HepG2 (cell line): ENCODE measurements around the gene GJD3. TPM values are rescaled to one million over a fixed set of nuclear protein-coding genes. Genes with fewer than 3 reads are reported as not detected.

Source experiments
- ATM ChIP-seq: fragments of 450-650 bp; IDR thresholded peaks from 2 replicates; pipeline ENCODE4 v1.7.1; 2017; ENCODE audit warnings: mild to moderate bottlenecking, borderline replicate concordance
- BRCA1 ChIP-seq: sonication (generic); formaldehyde crosslinking; IDR thresholded peaks from 2 replicates; pipeline ENCODE4 v1.4.0; 2020; ENCODE audit warnings: missing genetic modification reagents
- GABPA ChIP-seq, 2 experiments: IDR thresholded peaks; 2 replicates each; pipeline ENCODE4 v1.6.1; 2011 to 2016; ENCODE audit warnings: low read depth in 2 of 2, low read length in 1 of 2, missing biosample characterization in 1 of 2, missing genetic modification characterization in 1 of 2
- GATAD1 ChIP-seq: IDR thresholded peaks from 2 replicates; pipeline ENCODE4 v1.6.1; 2016; ENCODE audit warnings: missing genetic modification reagents, missing compliant biosample characterization
- HNF4A ChIP-seq: sonication (generic); formaldehyde crosslinking; IDR thresholded peaks from 2 replicates; pipeline ENCODE4 v1.4.0; 2020; ENCODE audit warnings: missing genetic modification reagents
- IRX3 ChIP-seq: sonication (generic); formaldehyde crosslinking; IDR thresholded peaks from 2 replicates; pipeline ENCODE4 v1.8.1; 2023; ENCODE audit warnings: mild to moderate bottlenecking, low read depth, missing genetic modification reagents, borderline replicate concordance
- MZF1 ChIP-seq: sonication (generic); formaldehyde crosslinking; IDR thresholded peaks from 2 replicates; pipeline ENCODE4 v1.8.1; 2023; ENCODE audit warnings: mild to moderate bottlenecking, missing genetic modification reagents, borderline replicate concordance
- NFE2L1 ChIP-seq: sonication (generic); formaldehyde crosslinking; IDR thresholded peaks from 2 replicates; pipeline ENCODE4 v1.4.0; 2020; ENCODE audit warnings: missing genetic modification reagents, mild to moderate bottlenecking, borderline replicate concordance
- NONO ChIP-seq, 2 experiments: fragments of 450-650 bp in 1 of 2; sonication (generic) in 1 of 2; formaldehyde crosslinking in 1 of 2; IDR thresholded peaks in 1 of 2; conservative IDR thresholded peaks in 1 of 2; 2 replicates each; pipeline versions ENCODE4 v1.6.1 to v1.8.0; 2017 to 2022; ENCODE audit warnings: mild to moderate bottlenecking in 1 of 2, missing genetic modification reagents in 1 of 2, moderate library complexity in 1 of 2
- NR2F2 ChIP-seq: IDR thresholded peaks from 2 replicates; pipeline ENCODE4 v1.6.1; 2012; ENCODE audit warnings: low read depth, inconsistent platforms, borderline replicate concordance
- PHF5A ChIP-seq: IDR thresholded peaks from one replicate; pipeline ENCODE4 v1.6.1; 2018; ENCODE audit warnings: low read depth, missing genetic modification reagents; ENCODE audit not compliant: unreplicated experiment
- PRDM4 ChIP-seq: sonication (generic); formaldehyde crosslinking; IDR thresholded peaks from 2 replicates; pipeline ENCODE4 v1.9.0; 2021; ENCODE audit warnings: missing genetic modification reagents, borderline replicate concordance
- RBM22 ChIP-seq: fragments of 200-400 bp; formaldehyde crosslinking; optimal IDR thresholded peaks from 2 replicates; pipeline ENCODE3; 2017; ENCODE audit warnings: mild to moderate bottlenecking, low read length, moderate library complexity
- SPEN ChIP-seq: sonication (generic); formaldehyde crosslinking; IDR thresholded peaks from 2 replicates; pipeline ENCODE4 v1.5.1; 2020; ENCODE audit warnings: low read depth, mild to moderate bottlenecking, missing genetic modification reagents
- SSRP1 ChIP-seq: IDR thresholded peaks from 2 replicates; pipeline ENCODE4 v1.6.1; 2016; ENCODE audit warnings: control low read depth
- TEF ChIP-seq: sonication (generic); formaldehyde crosslinking; IDR thresholded peaks from 2 replicates; pipeline ENCODE4 v1.5.0; 2020; ENCODE audit warnings: missing genetic modification reagents
- ZBTB8A ChIP-seq: sonication (generic); formaldehyde crosslinking; IDR thresholded peaks from 2 replicates; pipeline ENCODE4 v1.4.0; 2020; ENCODE audit warnings: mild to moderate bottlenecking, low read depth, missing genetic modification reagents, borderline replicate concordance
- ZFY ChIP-seq: sonication (generic); formaldehyde crosslinking; IDR thresholded peaks from 2 replicates; pipeline ENCODE4 v1.4.0; 2020; ENCODE audit warnings: missing genetic modification reagents
- ZNF263 ChIP-seq: sonication (generic); formaldehyde crosslinking; IDR thresholded peaks from 2 replicates; pipeline ENCODE4 v1.4.0; 2020; ENCODE audit warnings: missing genetic modification reagents
- ZNF292 ChIP-seq: sonication (generic); formaldehyde crosslinking; IDR thresholded peaks from 2 replicates; pipeline ENCODE4 v1.8.1; 2022; ENCODE audit warnings: mild to moderate bottlenecking, low read depth, missing genetic modification reagents, borderline replicate concordance
- ZNF3 ChIP-seq: IDR thresholded peaks from 2 replicates; pipeline ENCODE4 v1.7.0; 2017; ENCODE audit warnings: inconsistent platforms
- ZNF432 ChIP-seq: sonication (generic); formaldehyde crosslinking; IDR thresholded peaks from 2 replicates; pipeline ENCODE4 v1.5.0; 2020; ENCODE audit warnings: missing genetic modification reagents, mild to moderate bottlenecking, borderline replicate concordance
- ZNF546 ChIP-seq: sonication (generic); formaldehyde crosslinking; conservative IDR thresholded peaks from 2 replicates; pipeline ENCODE4 v1.8.1; 2023; ENCODE audit warnings: mild to moderate bottlenecking, missing genetic modification reagents
- ZNF687 ChIP-seq: sonication (generic); formaldehyde crosslinking; IDR thresholded peaks from 2 replicates; pipeline ENCODE4 v1.5.1; 2020; ENCODE audit warnings: mild to moderate bottlenecking, missing genetic modification reagents, moderate library complexity
- polyA plus RNA-seq, 8 experiments: library from polyadenylated mRNA; depleted of rRNA in 3 of 8; stranded (reverse) in 7 of 8; unstranded in 1 of 8; fragments of >200 nt; fragmentation: Illumina TruSeq in 4 of 8; extraction: Trizol in 4 of 8; gene quantifications; 2 replicates each; pipeline versions ENCODE4 v1.2.1 to v1.2.3, GENCODE V29; 2011 to 2016; ENCODE audit warnings: low read depth in 4 of 8, missing spikeins in 1 of 8, mixed read lengths in 1 of 8; ENCODE audit not compliant: insufficient read depth in 1 of 8
- total RNA-seq, 5 experiments: library from RNA; depleted of rRNA; stranded (reverse); fragments of >200 nt; fragmentation: Illumina TruSeq; extraction: Trizol; gene quantifications; 2 replicates each; pipeline ENCODE4 v1.2.3, GENCODE V29; 2016; ENCODE audit warnings: low read depth in 1 of 5

Gene GJD3
- total and polyA plus RNA-seq, 2 of the 13 experiments (the other 11 are each of a cell fraction or from before 2014, with no cell fraction given), result not detected

- TF ChIP-seq ZNF432 (no peak), NFE2L1 (CRISPR knock-in tag) (0 out of 2 replicates have a peak, but pooled peaks have one; percentile 16), SPEN (CRISPR knock-in tag) (no peak; the same call in 1 of the 2 replicates), RBM22 (no peak), PRDM4 (CRISPR knock-in tag) (no peak), NONO (IDR thresholded peaks at IDR 0.05) (no peak), NONO (CRISPR knock-in tag; conservative IDR thresholded peaks at IDR 0.05) (no peak), GATAD1 (no peak), ZNF3 (CRISPR knock-in tag) (no peak), ZNF292 (CRISPR knock-in tag) (no peak), ATM (no peak), ZFY (CRISPR knock-in tag) (no peak), PHF5A (peak; percentile 12), IRX3 (no peak), TEF (CRISPR knock-in tag) (no peak), ZNF687 (CRISPR knock-in tag) (peak; percentile 50; the same call in 1 of the 2 replicates), HNF4A (CRISPR knock-in tag) (peak; percentile 82), ZNF263 (CRISPR knock-in tag) (peak; percentile 95), NR2F2 (no peak), ZNF546 (CRISPR knock-in tag) (no peak), GABPA (IDR thresholded peaks at IDR 0.05; ENCODE audit: low read depth, low read length) (no peak), GABPA (CRISPR knock-in tag; IDR thresholded peaks at IDR 0.05; ENCODE audit: low read depth) (no peak), SSRP1 (CRISPR knock-in tag) (no peak), BRCA1 (CRISPR knock-in tag) (no peak), MZF1 (CRISPR knock-in tag) (no peak), ZBTB8A (no peak)
Measured at GRCh38 chr17:40352237-40352778, 12.2 kb downstream of the GJD3 start (continued).
